Gastrocnemius medialis (tissue), 4 donors: ENCODE results near the gene OGFOD2.

ENCODE experiments used
- POLR2A ChIP-seq, 2 donors: fragments of 450-650 bp; IDR thresholded peaks; one replicate each; pipeline ENCODE4 v1.6.1; 2017; ENCODE audit warnings: antibody characterized with exemption in 2 of 2, mild to moderate bottlenecking in 2 of 2, moderate library complexity in 2 of 2
- TF ChIP-seq, protein P1 (sequence below), 5 experiments: fragments of 450-650 bp in 3 of 5; fragments of 200-600 bp in 2 of 5; sonication (generic) in 2 of 5; IDR thresholded peaks in 4 of 5; conservative IDR thresholded peaks in 1 of 5; 1 replicate in 4 of 5; 2 replicates in 1 of 5; pipeline ENCODE4 v1.5.1; 2016 to 2019; ENCODE audit warnings: antibody characterized with exemption in 5 of 5, mild to moderate bottlenecking in 3 of 5, moderate library complexity in 3 of 5

DNA sequence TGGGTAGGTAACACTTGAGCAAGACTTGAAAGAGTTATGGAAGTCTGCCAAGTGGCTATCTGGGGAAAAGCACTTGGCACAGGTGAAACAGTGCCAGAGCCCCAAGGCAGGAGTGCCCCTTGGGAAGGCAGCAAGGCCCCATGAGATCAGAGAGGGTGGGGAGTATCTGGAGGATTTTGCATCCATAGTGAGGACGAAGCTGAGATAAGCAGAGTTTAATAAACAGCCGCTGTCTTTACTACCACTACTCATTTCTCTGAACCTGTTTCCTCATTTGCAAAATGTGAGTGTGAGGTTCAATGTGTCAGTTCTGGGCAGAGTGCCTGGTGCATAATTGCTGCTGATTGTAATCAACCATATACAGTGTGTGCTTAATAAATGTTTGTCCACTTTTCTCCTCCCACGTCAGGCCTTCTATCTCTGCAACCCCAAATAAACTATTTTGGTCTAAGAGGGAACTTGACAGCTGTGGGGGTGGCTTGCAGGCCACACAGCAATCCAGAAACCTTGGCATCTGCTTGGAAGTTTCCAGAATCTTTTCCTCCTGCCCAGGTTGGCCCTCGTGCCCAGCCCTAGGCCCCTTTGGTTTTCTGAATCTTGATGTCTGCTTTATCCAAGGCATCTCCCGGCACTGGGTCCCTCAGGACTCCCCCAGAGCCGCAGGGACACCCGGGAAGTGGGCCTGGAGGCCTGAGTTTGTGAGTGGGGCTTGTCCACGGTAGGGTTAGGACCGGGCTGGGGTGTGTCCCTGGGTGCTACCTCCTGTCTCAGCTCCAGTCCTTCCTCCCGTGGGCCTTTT is 13.3 kb upstream of the OGFOD2 start:
- TF ChIP-seq, protein P1, sequence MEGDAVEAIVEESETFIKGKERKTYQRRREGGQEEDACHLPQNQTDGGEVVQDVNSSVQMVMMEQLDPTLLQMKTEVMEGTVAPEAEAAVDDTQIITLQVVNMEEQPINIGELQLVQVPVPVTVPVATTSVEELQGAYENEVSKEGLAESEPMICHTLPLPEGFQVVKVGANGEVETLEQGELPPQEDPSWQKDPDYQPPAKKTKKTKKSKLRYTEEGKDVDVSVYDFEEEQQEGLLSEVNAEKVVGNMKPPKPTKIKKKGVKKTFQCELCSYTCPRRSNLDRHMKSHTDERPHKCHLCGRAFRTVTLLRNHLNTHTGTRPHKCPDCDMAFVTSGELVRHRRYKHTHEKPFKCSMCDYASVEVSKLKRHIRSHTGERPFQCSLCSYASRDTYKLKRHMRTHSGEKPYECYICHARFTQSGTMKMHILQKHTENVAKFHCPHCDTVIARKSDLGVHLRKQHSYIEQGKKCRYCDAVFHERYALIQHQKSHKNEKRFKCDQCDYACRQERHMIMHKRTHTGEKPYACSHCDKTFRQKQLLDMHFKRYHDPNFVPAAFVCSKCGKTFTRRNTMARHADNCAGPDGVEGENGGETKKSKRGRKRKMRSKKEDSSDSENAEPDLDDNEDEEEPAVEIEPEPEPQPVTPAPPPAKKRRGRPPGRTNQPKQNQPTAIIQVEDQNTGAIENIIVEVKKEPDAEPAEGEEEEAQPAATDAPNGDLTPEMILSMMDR (IDR thresholded peaks at IDR 0.05 in 4 of 5, conservative IDR thresholded peaks at IDR 0.05 in 1 of 5): no peak
- TF ChIP-seq POLR2A (IDR thresholded peaks at IDR 0.05): no peak
